Caco-2 (cell line): Measurements from ENCODE around the gene KIDINS220. TPM values are rescaled to one million over a fixed set of nuclear protein-coding genes. Genes with fewer than 3 reads are reported as not detected.

Experiments
- BruUV-seq: library from RNA; stranded (reverse); fragments of 400-500 nt; replicated peaks from 2 replicates; lab custom pipeline; 2021; lab: Mats Ljungman, UMichigan
- CTCF ChIA-PET: fragments of 300-600 bp; sonication (Branson Sonifier 250); formaldehyde crosslinking; loops from one replicate; lab custom pipeline; 2022; ENCODE audit warnings: antibody characterized with exemption; lab: Charles Lee
- POLR2A ChIA-PET: fragments of 300-600 bp; sonication (Branson Sonifier 250); formaldehyde crosslinking; loops from one replicate; lab custom pipeline; 2022; ENCODE audit warnings: antibody characterized with exemption; lab: Charles Lee
- DNase-seq, 2 experiments: peaks; one replicate each; pipeline versions ENCODE4 v3.0.0 to v3.0.0-alpha.2; 2020 to 2022
- H3K27me3 ChIP-seq: replicated peaks from 2 replicates; pipeline ENCODE4 v1.6.0; 2011; ENCODE audit warnings: low read length; ENCODE audit not compliant: control insufficient read depth, insufficient read depth
- H3K36me3 ChIP-seq: 2 replicates; pipeline ENCODE4 v1.5.1; 2011; ENCODE audit warnings: low read length; ENCODE audit not compliant: control insufficient read depth, insufficient read depth
- H3K4me1 ChIP-seq: fragments of 250-450 bp; sonication (Bioruptor Pico); 2 replicates; pipeline ENCODE4 v1.5.1; 2020; ENCODE audit warnings: mild to moderate bottlenecking
- H3K4me3 ChIP-seq: 2 replicates; pipeline ENCODE4 v1.5.1; 2011; ENCODE audit warnings: low read depth, mild to moderate bottlenecking, control low read depth, low read length
- H3K9me3 ChIP-seq: fragments of 250-450 bp; sonication (Bioruptor Pico); 2 replicates; pipeline ENCODE4 v1.5.1; 2020; ENCODE audit warnings: mild to moderate bottlenecking, moderate library complexity
- H3K27ac Mint-ChIP-seq: one replicate; pipeline ENCODE4 v1.8.0; 2022; ENCODE audit warnings: mixed read lengths; ENCODE audit not compliant: unreplicated experiment
- H3K27me3 Mint-ChIP-seq: one replicate; pipeline ENCODE4 v1.8.0; 2022; ENCODE audit warnings: mixed read lengths; ENCODE audit not compliant: insufficient read depth, unreplicated experiment
- H3K36me3 Mint-ChIP-seq: one replicate; pipeline ENCODE4 v1.8.0; 2022; ENCODE audit warnings: mild to moderate bottlenecking, mixed read lengths; ENCODE audit not compliant: insufficient read depth, unreplicated experiment
- H3K4me1 Mint-ChIP-seq: one replicate; pipeline ENCODE4 v1.8.0; 2022; ENCODE audit warnings: low read depth, mixed read lengths; ENCODE audit not compliant: unreplicated experiment
- H3K4me3 Mint-ChIP-seq: one replicate; pipeline ENCODE4 v1.8.0; 2022; ENCODE audit warnings: mild to moderate bottlenecking, moderate library complexity, mixed read lengths; ENCODE audit not compliant: unreplicated experiment
- H3K9me3 Mint-ChIP-seq: one replicate; pipeline ENCODE4 v1.8.0; 2022; ENCODE audit warnings: mixed read lengths; ENCODE audit not compliant: unreplicated experiment
- CTCF ChIP-seq, 2 experiments: fragments of 200-600 bp in 1 of 2; IDR thresholded peaks; 1 replicate in 1 of 2; 2 replicates in 1 of 2; pipeline versions ENCODE4 v1.5.1 to v1.8.0; 2011 to 2022; ENCODE audit warnings: antibody characterized with exemption in 1 of 2, control low read depth in 1 of 2, inconsistent platforms in 1 of 2, low read depth in 1 of 2, low read length in 1 of 2, mild to moderate bottlenecking in 1 of 2, moderate library complexity in 1 of 2; ENCODE audit not compliant: insufficient read depth in 1 of 2, severe bottlenecking in 1 of 2, unreplicated experiment in 1 of 2
- intact Hi-C: fragments of 100-400 bp; cut with micrococcal nuclease; formaldehyde crosslinking; loops from one replicate; pipeline ENCODE4 v1.10.0; 2022; ENCODE audit not compliant: unreplicated experiment
- total RNA-seq: library from RNA; stranded (reverse); gene quantifications from 2 replicates; pipeline ENCODE4 v1.2.3, GENCODE V29; 2022

Gene KIDINS220
- total RNA-seq, 1 experiment from 2014 or later: 32.8 TPM

GRCh38 chr2:8863331-8863953, 26.0 kb upstream of the KIDINS220 start:
- no peaks in the 10 kb centered on the region for H3K36me3 ChIP-seq
- ChIA-PET CTCF (interaction anchor here (0.6 kb wide), 1 partner anchor 144 kb away, joined by 3 read pairs; no protein-coding TSS in a partner anchor), POLR2A (no interaction called here)
- H3K36me3 Mint-ChIP-seq: no peaks in the 10 kb centered on the region
- H3K27ac Mint-ChIP-seq: no peak overlapping the region
- intact Hi-C loops: no loop called here
- no peaks in the 10 kb centered on the region for H3K4me1 ChIP-seq
- no peak overlapping the region for H3K4me3 Mint-ChIP-seq
- no peaks in the 10 kb centered on the region for H3K27me3 ChIP-seq
- TF ChIP-seq CTCF (IDR thresholded peaks at IDR 0.05; ENCODE audit: insufficient read depth in 1 of 2, low read depth in 1 of 2, low read length in 1 of 2, severe bottlenecking in 1 of 2, unreplicated experiment in 1 of 2): no peak
- no peaks in the 10 kb centered on the region for H3K9me3 Mint-ChIP-seq
- no TSS peak for BruUV-seq
- H3K27me3 Mint-ChIP-seq: no peaks in the 10 kb centered on the region
- DNase-seq: no peak
- H3K4me3 ChIP-seq: no peak overlapping the region
- no peaks in the 10 kb centered on the region for H3K4me1 Mint-ChIP-seq
- H3K9me3 ChIP-seq: no peaks in the 10 kb centered on the region

GRCh38 chr2:8862230-8862629, 24.8 kb upstream of the KIDINS220 start:
- Histone ChIP-seq H3K27me3 (no peaks in the 10 kb centered on the region), H3K4me3 (no peak overlapping the region), H3K9me3 (no peaks in the 10 kb centered on the region), H3K36me3 (no peaks in the 10 kb centered on the region), H3K4me1 (no peaks in the 10 kb centered on the region)
- intact Hi-C loops: no loop called here
- H3K9me3 Mint-ChIP-seq: no peaks in the 10 kb centered on the region
- H3K27ac Mint-ChIP-seq: no peak overlapping the region
- H3K4me1 Mint-ChIP-seq: no peaks in the 10 kb centered on the region
- no peaks in the 10 kb centered on the region for H3K27me3 Mint-ChIP-seq
- no peak for DNase-seq
- ChIA-PET CTCF (no interaction called here), POLR2A (no interaction called here)
- TF ChIP-seq CTCF (IDR thresholded peaks at IDR 0.05; ENCODE audit: insufficient read depth in 1 of 2, low read depth in 1 of 2, low read length in 1 of 2, severe bottlenecking in 1 of 2, unreplicated experiment in 1 of 2): no peak
- no peak overlapping the region for H3K4me3 Mint-ChIP-seq
- no TSS peak for BruUV-seq
- no peaks in the 10 kb centered on the region for H3K36me3 Mint-ChIP-seq

- no peaks in the 10 kb centered on the region for H3K27me3 ChIP-seq
- BruUV-seq: no TSS peak
- TF ChIP-seq CTCF (IDR thresholded peaks at IDR 0.05; ENCODE audit: insufficient read depth in 1 of 2, low read depth in 1 of 2, low read length in 1 of 2, severe bottlenecking in 1 of 2, unreplicated experiment in 1 of 2): no peak
- Mint-ChIP-seq H3K27ac (no peak overlapping the region), H3K4me1 (no peaks in the 10 kb centered on the region), H3K4me3 (no peak overlapping the region), H3K36me3 (no peaks in the 10 kb centered on the region), H3K9me3 (no peaks in the 10 kb centered on the region), H3K27me3 (no peaks in the 10 kb centered on the region)
- H3K4me3 ChIP-seq: no peak overlapping the region
- H3K9me3 ChIP-seq: no peaks in the 10 kb centered on the region
- no peaks in the 10 kb centered on the region for H3K4me1 ChIP-seq
- POLR2A ChIA-PET: no interaction called here
- intact Hi-C loops: no loop called here
- no peaks in the 10 kb centered on the region for H3K36me3 ChIP-seq
- CTCF ChIA-PET: no interaction called here
- no peak for DNase-seq
Measured at GRCh38 chr2:8861797-8862196, 24.4 kb upstream of the KIDINS220 start.
